Body of pancreas (tissue), 4 donors: Measurements from ENCODE around the gene SOX8. TPM values are rescaled to one million over a fixed set of nuclear protein-coding genes. Genes with fewer than 3 reads are reported as not detected.

ENCODE experiments used
- ATAC-seq: fragments of 150-250 bp; one replicate; pipeline ENCODE4 v1.9.1; 2016
- DNase-seq, 4 donors: peaks; one replicate each; pipeline ENCODE4 v3.0.0-alpha.2; 2019
- H3K27ac ChIP-seq, 4 donors: fragments of 200-600 bp; sonication (generic); 1 replicate in 3 of 4; 2 replicates in 1 of 4; pipeline versions ENCODE4 v1.5.1 to v1.6.1; 2016 to 2019; ENCODE audit warnings: mild to moderate bottlenecking in 1 of 4, mixed read lengths in 1 of 4, moderate library complexity in 1 of 4
- H3K27me3 ChIP-seq, 2 donors: fragments of 200-600 bp; sonication (generic); one replicate each; pipeline ENCODE4 v1.6.0; 2016; ENCODE audit warnings: mild to moderate bottlenecking in 1 of 2
- H3K36me3 ChIP-seq, 2 donors: fragments of 200-600 bp; sonication (generic); replicated peaks in 1 of 2; 2 replicates each; pipeline ENCODE4 v1.5.1; 2016; ENCODE audit warnings: low read depth in 2 of 2; ENCODE audit not compliant: insufficient read depth in 1 of 2
- H3K4me1 ChIP-seq: fragments of 200-600 bp; sonication (generic); one replicate; pipeline ENCODE4 v1.6.0; 2016
- H3K4me3 ChIP-seq, 2 donors: fragments of 200-600 bp; sonication (generic); 1 replicate in 1 of 2; 2 replicates in 1 of 2; pipeline ENCODE4 v1.5.1; 2016 to 2019
- H3K9me3 ChIP-seq, 3 donors: fragments of 200-600 bp; sonication (generic); 1 replicate in 2 of 3; 2 replicates in 1 of 3; pipeline ENCODE4 v1.5.1; 2016
- CTCF ChIP-seq, 7 experiments: fragments of 450-650 bp in 4 of 7; fragments of 200-600 bp in 3 of 7; sonication (generic) in 3 of 7; IDR thresholded peaks; one replicate each; pipeline ENCODE4 v1.5.1; 2016 to 2019; ENCODE audit warnings: antibody characterized with exemption in 7 of 7
- POLR2A ChIP-seq, 3 donors: fragments of 450-650 bp; IDR thresholded peaks; one replicate each; pipeline ENCODE4 v1.6.1; 2016; ENCODE audit warnings: antibody characterized with exemption in 3 of 3, mild to moderate bottlenecking in 2 of 3
- WGBS, 2 donors: methylation state at CpG; one replicate each; pipeline ENCODE4 v1.1.5; 2017; 5-methylcytosine and 5-hydroxymethylcytosine counted together
- intact Hi-C: fragments of 100-400 bp; cut with DNase I; formaldehyde crosslinking; loops from one replicate; pipeline ENCODE4 v1.15.1; 2023
- total RNA-seq, 2 donors: library from RNA; depleted of rRNA; stranded (reverse); fragments of >200 nt; gene quantifications; one replicate each; pipeline ENCODE4 v1.1.0, GENCODE V29; 2016

SOX8 gene
- total RNA-seq, 2 donors from 2014 or later: 2.6 to 3.3 TPM

GRCh38 chr16:965487-965886, 16.1 kb upstream of the SOX8 start:
- Histone ChIP-seq H3K27ac (no peak overlapping the region), H3K4me1 (peaks cover 18% of the 10 kb centered on the region), H3K4me3 (no peak overlapping the region), H3K27me3 (no peaks in the 10 kb centered on the region), H3K9me3 (no peaks in the 10 kb centered on the region), H3K36me3 (no peaks in the 10 kb centered on the region)
- DNase-seq (no peak), ATAC-seq (no peak)
- 93 to 97% methylated on average over 4 of the region's 4 CpGs for WGBS, 2 donors
- no peak for TF ChIP-seq POLR2A (IDR thresholded peaks at IDR 0.05)
- no peak for TF ChIP-seq CTCF (IDR thresholded peaks at IDR 0.05)
- intact Hi-C loops: no loop called here

GRCh38 chr16:966035-966434, 15.5 kb upstream of the SOX8 start:
- TF ChIP-seq CTCF (IDR thresholded peaks at IDR 0.05): no peak
- TF ChIP-seq POLR2A (IDR thresholded peaks at IDR 0.05): no peak
- ATAC-seq (no peak), DNase-seq (no peak)
- no peak overlapping the region for H3K27ac ChIP-seq
- intact Hi-C loops: no loop called here
- no peak overlapping the region for H3K4me3 ChIP-seq
- H3K27me3 ChIP-seq: no peaks in the 10 kb centered on the region
- H3K9me3 ChIP-seq: no peaks in the 10 kb centered on the region
- no peaks in the 10 kb centered on the region for H3K36me3 ChIP-seq
- WGBS, 2 donors: 94 to 97% methylated on average over 14 to 18 of the region's 18 CpGs
- H3K4me1 ChIP-seq: peaks cover 19% of the 10 kb centered on the region

- Histone ChIP-seq H3K9me3 (no peaks in the 10 kb centered on the region), H3K27ac (no peak overlapping the region), H3K36me3 (no peaks in the 10 kb centered on the region), H3K4me3 (no peak overlapping the region), H3K4me1 (peaks cover 24% of the 10 kb centered on the region), H3K27me3 (no peaks in the 10 kb centered on the region)
- intact Hi-C loops: no loop called here
- TF ChIP-seq CTCF (IDR thresholded peaks at IDR 0.05) (no peak), POLR2A (IDR thresholded peaks at IDR 0.05) (no peak)
- 88% methylated on average over 3 to 10 of the region's 10 CpGs for WGBS, 2 donors
- no peak for DNase-seq
- ATAC-seq: no peak
Observed at GRCh38 chr16:966505-966904, 15.1 kb upstream of the SOX8 start.

GRCh38 chr16:967077-967541, 14.5 kb upstream of the SOX8 start:
- 97 to 98% methylated on average over 5 to 19 of the region's 20 CpGs for WGBS, 2 donors
- H3K36me3 ChIP-seq: no peaks in the 10 kb centered on the region
- no peaks in the 10 kb centered on the region for H3K27me3 ChIP-seq
- no peak overlapping the region for H3K4me3 ChIP-seq
- TF ChIP-seq POLR2A (IDR thresholded peaks at IDR 0.05): no peak
- H3K4me1 ChIP-seq: peaks cover 25% of the 10 kb centered on the region
- ATAC-seq (no peak), DNase-seq (no peak)
- H3K27ac ChIP-seq: no peak overlapping the region
- intact Hi-C loops: no loop called here
- no peaks in the 10 kb centered on the region for H3K9me3 ChIP-seq

- 93% methylated on average over 23 to 40 of the region's 41 CpGs for WGBS, 2 donors
- H3K9me3 ChIP-seq: no peaks in the 10 kb centered on the region
- intact Hi-C loops: no loop called here
- no peaks in the 10 kb centered on the region for H3K27me3 ChIP-seq
- ATAC-seq (no peak), DNase-seq (no peak)
- H3K4me1 ChIP-seq: peaks cover 31% of the 10 kb centered on the region
- no peaks in the 10 kb centered on the region for H3K36me3 ChIP-seq
- no peak overlapping the region for H3K4me3 ChIP-seq
- H3K27ac ChIP-seq: no peak overlapping the region
- TF ChIP-seq POLR2A (IDR thresholded peaks at IDR 0.05) (no peak), CTCF (IDR thresholded peaks at IDR 0.05) (no peak)
Observed at GRCh38 chr16:967546-968295, 13.8 kb upstream of the SOX8 start.
